Sigmoid colon (tissue), 7 donors: Measurements from ENCODE around the gene CACNA1A. TPM values are rescaled to one million over a fixed set of nuclear protein-coding genes. Genes with fewer than 3 reads are reported as not detected.

Experiments
- DNase-seq: peaks from one replicate; pipeline ENCODE4 v3.0.0-alpha.2; 2019
- H3K27ac ChIP-seq, 4 donors: fragments of 200-600 bp; sonication (generic); one replicate each; pipeline ENCODE4 v1.5.1; 2016 to 2019; ENCODE audit warnings: mild to moderate bottlenecking in 1 of 4
- H3K27me3 ChIP-seq, 3 donors: fragments of 200-600 bp; sonication (generic); one replicate each; pipeline ENCODE4 v1.5.1; 2019; ENCODE audit warnings: mild to moderate bottlenecking in 1 of 3
- H3K36me3 ChIP-seq, 4 donors: fragments of 200-600 bp; sonication (generic); one replicate each; pipeline ENCODE4 v1.5.1; 2016 to 2019
- H3K4me1 ChIP-seq, 4 donors: fragments of 200-600 bp; sonication (generic); one replicate each; pipeline ENCODE4 v1.5.1; 2017 to 2019
- H3K4me3 ChIP-seq, 4 donors: fragments of 200-600 bp; sonication (generic); one replicate each; pipeline ENCODE4 v1.5.1; 2017 to 2019; ENCODE audit warnings: mild to moderate bottlenecking in 2 of 4, moderate library complexity in 1 of 4
- H3K9me3 ChIP-seq, 4 donors: fragments of 200-600 bp in 3 of 4; sonication (generic) in 3 of 4; one replicate each; pipeline versions ENCODE4 v1.5.1 to v1.6.1; 2013 to 2019
- CTCF ChIP-seq, 4 experiments: fragments of 450-650 bp in 3 of 4; fragments of 200-600 bp in 1 of 4; IDR thresholded peaks; one replicate each; pipeline ENCODE4 v1.5.1; 2016 to 2019; ENCODE audit warnings: antibody characterized with exemption in 4 of 4, mild to moderate bottlenecking in 3 of 4, moderate library complexity in 2 of 4
- EP300 ChIP-seq, 4 donors: sonication (generic); formaldehyde crosslinking; IDR thresholded peaks; one replicate each; pipeline ENCODE4 v1.6.1; 2017; ENCODE audit warnings: antibody characterized with exemption in 4 of 4
- POLR2A ChIP-seq, 2 donors: fragments of 450-650 bp; IDR thresholded peaks; one replicate each; pipeline ENCODE4 v1.6.1; 2016; ENCODE audit warnings: antibody characterized with exemption in 2 of 2, mild to moderate bottlenecking in 2 of 2, moderate library complexity in 2 of 2
- POLR2AphosphoS5 ChIP-seq, 4 donors: sonication (generic); formaldehyde crosslinking; IDR thresholded peaks; one replicate each; pipeline ENCODE4 v1.6.1; 2017; ENCODE audit warnings: antibody characterized with exemption in 4 of 4
- WGBS, 2 donors: extraction: QIAGEN DNeasy Blood & Tissue Kit; methylation state at CpG; one replicate each; pipeline ENCODE4 v1.1.7; 2013; 5-methylcytosine and 5-hydroxymethylcytosine counted together
- intact Hi-C: fragments of 100-400 bp; cut with DNase I; formaldehyde crosslinking; loops from one replicate; pipeline ENCODE4 v1.15.1; 2023
- polyA plus RNA-seq, 3 donors: library from polyadenylated mRNA; stranded (reverse); fragments of 200-250 nt; gene quantifications; one replicate each; pipeline ENCODE4 v1.2.3, GENCODE V29; 2013
- total RNA-seq, 4 donors: library from RNA; depleted of rRNA; stranded (reverse); fragments of >200 nt; gene quantifications; one replicate each; pipeline ENCODE4 v1.1.0, GENCODE V29; 2016
- donor health status: healthy with polysubstance abuse.
- donor health status: Bipolar disorder and iron deficiency.
- donor health status: healthy.

CACNA1A gene
- total and polyA plus RNA-seq, 7 donors: 0.14 to 3.6 (median 1.6) TPM; not detected in 1

- H3K4me1 ChIP-seq: no peaks in the 10 kb centered on the region
- no peak overlapping the region for H3K4me3 ChIP-seq
- no peak for DNase-seq
- no peak for TF ChIP-seq POLR2A (IDR thresholded peaks at IDR 0.05)
- peaks cover 0 to 3% (median 0%) of the 10 kb centered on the region in 3 donors for H3K27me3 ChIP-seq
- no peaks in the 10 kb centered on the region for H3K36me3 ChIP-seq
- intact Hi-C loops: no loop called here
- H3K9me3 ChIP-seq: peaks cover 0 to 3% (median 2%) of the 10 kb centered on the region in 4 donors
- H3K27ac ChIP-seq: no peak overlapping the region
These were observed 40.8 kb upstream of the CACNA1A start for GRCh38 chr19:13547102-13547501.

GRCh38 chr19:13544423-13544822 is 38.1 kb upstream of the CACNA1A start:
- no peaks in the 10 kb centered on the region for H3K4me1 ChIP-seq
- no peak for DNase-seq
- intact Hi-C loops: no loop called here
- H3K27ac ChIP-seq: no peak overlapping the region
- H3K9me3 ChIP-seq: peaks cover 0 to 4% (median 2%) of the 10 kb centered on the region in 4 donors
- TF ChIP-seq EP300 (IDR thresholded peaks at IDR 0.05): no peak
- no peak for TF ChIP-seq POLR2AphosphoS5 (IDR thresholded peaks at IDR 0.05)
- TF ChIP-seq POLR2A (IDR thresholded peaks at IDR 0.05): no peak
- no peak for TF ChIP-seq CTCF (IDR thresholded peaks at IDR 0.05)
- WGBS, 2 donors: 85 to 86% methylated on average over 2 of the region's 2 CpGs
- H3K36me3 ChIP-seq: no peaks in the 10 kb centered on the region
- H3K27me3 ChIP-seq: peaks cover 0 to 22% (median 0%) of the 10 kb centered on the region in 3 donors
- no peak overlapping the region for H3K4me3 ChIP-seq

DNA sequence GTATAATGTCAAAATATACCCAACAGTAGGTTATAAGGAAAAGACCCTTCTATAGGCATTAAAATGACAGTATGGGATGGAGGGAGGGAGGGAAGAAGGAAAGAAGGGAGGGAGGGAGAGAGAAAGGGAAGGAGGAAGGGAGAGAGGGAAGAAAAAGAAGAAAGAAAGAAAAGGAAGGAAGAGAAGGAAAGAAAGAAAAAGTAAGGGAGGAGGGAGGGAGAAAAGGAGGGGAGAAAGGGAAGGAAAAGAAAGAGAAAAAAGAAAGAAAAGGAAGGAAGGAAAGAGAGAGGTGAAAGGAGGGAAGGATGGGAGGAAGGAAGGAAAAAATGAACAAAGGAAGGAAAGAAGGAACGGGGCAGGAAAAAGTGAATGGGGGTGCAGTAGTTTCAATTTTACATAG is 35.3 kb upstream of the CACNA1A start:
- intact Hi-C loops: no loop called here
- H3K4me1 ChIP-seq: no peaks in the 10 kb centered on the region
- H3K4me3 ChIP-seq: no peak overlapping the region
- 37 to 73% methylated on average over 1 of the region's 1 CpG for WGBS, 2 donors
- DNase-seq: no peak
- H3K27me3 ChIP-seq: peaks cover 0 to 28% (median 0%) of the 10 kb centered on the region in 3 donors
- H3K9me3 ChIP-seq: peaks cover 0 to 5% (median 2%) of the 10 kb centered on the region in 4 donors
- H3K36me3 ChIP-seq: no peaks in the 10 kb centered on the region
- H3K27ac ChIP-seq: no peak overlapping the region
- TF ChIP-seq POLR2AphosphoS5 (IDR thresholded peaks at IDR 0.05) (no peak), CTCF (IDR thresholded peaks at IDR 0.05) (no peak), EP300 (IDR thresholded peaks at IDR 0.05) (no peak), POLR2A (IDR thresholded peaks at IDR 0.05) (no peak)

DNA sequence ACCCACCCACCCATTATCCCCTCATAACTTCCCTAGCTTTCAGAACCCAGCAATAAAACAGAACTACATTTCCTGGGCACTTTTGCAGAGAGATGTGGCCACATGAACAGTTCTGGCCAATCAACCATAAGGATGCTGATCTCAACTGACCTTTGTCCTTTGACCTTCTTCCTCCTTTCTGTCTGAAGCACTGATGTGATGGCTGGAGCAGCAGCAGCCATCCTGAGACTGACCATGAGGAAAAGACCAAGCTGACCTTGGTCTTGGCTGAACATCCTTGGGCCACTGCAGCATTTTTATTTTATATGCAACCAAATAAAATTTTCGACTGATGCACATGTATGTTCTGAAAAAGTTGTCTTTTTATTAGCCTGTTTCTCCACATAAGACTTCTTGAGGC is 33.1 kb upstream of the CACNA1A start:
- Histone ChIP-seq H3K27ac (no peak overlapping the region), H3K9me3 (peaks cover 0 to 5% (median 2%) of the 10 kb centered on the region in 4 donors), H3K36me3 (no peaks in the 10 kb centered on the region), H3K27me3 (peaks cover 0 to 25% (median 0%) of the 10 kb centered on the region in 3 donors), H3K4me3 (no peak overlapping the region), H3K4me1 (no peaks in the 10 kb centered on the region)
- intact Hi-C loops: no loop called here
- WGBS, 2 donors: 70 to 83% methylated on average over 1 of the region's 1 CpG
- TF ChIP-seq POLR2AphosphoS5 (IDR thresholded peaks at IDR 0.05): no peak
- no peak for TF ChIP-seq EP300 (IDR thresholded peaks at IDR 0.05)
- TF ChIP-seq POLR2A (IDR thresholded peaks at IDR 0.05): no peak
- no peak for TF ChIP-seq CTCF (IDR thresholded peaks at IDR 0.05)
- DNase-seq: no peak

- H3K9me3 ChIP-seq: peaks cover 0 to 5% (median 2%) of the 10 kb centered on the region in 4 donors
- H3K27ac ChIP-seq: no peak overlapping the region
- peaks cover 0 to 25% (median 0%) of the 10 kb centered on the region in 3 donors for H3K27me3 ChIP-seq
- no peak for DNase-seq
- TF ChIP-seq POLR2A (IDR thresholded peaks at IDR 0.05) (no peak), POLR2AphosphoS5 (IDR thresholded peaks at IDR 0.05) (no peak), CTCF (IDR thresholded peaks at IDR 0.05) (no peak)
- H3K36me3 ChIP-seq: no peaks in the 10 kb centered on the region
- WGBS, 2 donors: 49 to 68% methylated on average over 7 of the region's 7 CpGs
- H3K4me3 ChIP-seq: no peak overlapping the region
- intact Hi-C loops: no loop called here
- H3K4me1 ChIP-seq: no peaks in the 10 kb centered on the region
These were observed 32.4 kb upstream of the CACNA1A start for GRCh38 chr19:13538601-13539253.
